ENCODE measurements around the gene ZNF485.
"Not testable (repeated sequence)": the region's sequence is repeated elsewhere in the genome, so short reads cannot be mapped to it uniquely, and the experiment has no call there.

ZNF485 gene

GRCh38 chr10:43606323-43607198 is at the start of gene ZNF485:
Gene ZNF485, plus strand, starts transcription at chr10:43606438. Its CDS starts 613 bp downstream, at chr10:43607051.
- DNase-seq, result peak in 1 of 2 experiments; percentile 28

DNA sequence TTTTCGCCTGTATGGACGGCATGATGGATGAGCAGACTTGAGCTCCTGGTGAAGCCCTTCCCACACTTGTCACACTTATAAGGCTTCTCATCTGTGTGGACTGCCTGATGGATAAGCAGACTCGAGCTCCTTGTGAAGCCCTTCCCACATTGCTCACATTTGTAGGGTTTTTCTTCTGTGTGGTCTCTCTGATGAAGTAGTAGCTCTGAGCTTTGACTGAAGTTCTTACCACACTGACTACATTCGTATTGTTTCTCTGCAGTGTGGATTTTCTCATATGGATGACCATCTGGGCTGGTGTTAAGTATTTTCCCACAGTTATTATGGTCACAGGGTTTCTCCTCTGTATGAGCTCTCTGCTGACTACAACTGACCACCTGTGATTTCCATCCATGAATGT is 49.0 kb upstream of the ZNF485 start:
- no peak for DNase-seq

GRCh38 chr10:43569681-43570080 is 36.6 kb upstream of the ZNF485 start:
- DNase-seq, result no peak

GRCh38 chr10:43570971-43571370 is 35.3 kb upstream of the ZNF485 start:
- no peak for DNase-seq

DNA sequence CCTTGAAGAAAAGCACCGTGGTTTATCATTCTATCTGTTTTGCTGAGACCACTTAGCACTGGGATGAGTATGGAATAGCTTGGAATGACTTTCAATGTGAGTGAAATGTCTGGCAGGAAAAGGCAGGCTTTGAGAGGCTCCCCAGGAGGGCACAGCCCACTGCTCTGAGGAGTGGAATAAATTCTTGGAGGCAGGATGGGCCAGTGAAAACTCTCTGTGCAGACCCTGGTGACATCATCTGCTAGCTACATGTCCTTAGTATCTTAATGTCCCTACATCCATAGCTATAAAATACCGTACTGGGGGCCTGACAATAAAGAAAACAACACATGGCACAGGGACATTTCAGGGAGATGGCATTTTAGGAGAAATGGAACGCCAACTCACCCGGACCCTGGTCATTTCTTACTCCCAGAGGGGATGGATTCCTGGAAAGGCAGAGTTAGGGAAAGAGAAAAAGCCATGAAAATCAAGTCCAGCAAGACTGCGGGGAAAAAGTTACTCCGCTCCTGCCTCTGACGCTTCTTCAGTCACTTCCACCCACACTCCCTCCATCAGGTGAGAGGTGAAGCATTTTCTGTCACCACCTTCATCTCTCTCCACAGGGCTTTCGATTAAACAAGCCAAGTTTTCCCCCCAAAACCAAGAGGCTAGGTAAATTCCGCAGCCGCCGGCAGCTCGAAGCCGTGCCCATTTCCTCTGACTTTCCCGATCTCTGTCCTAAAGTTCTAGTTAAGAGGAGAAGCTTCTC is 32.8 kb upstream of the ZNF485 start:
- no peak for DNase-seq

DNA sequence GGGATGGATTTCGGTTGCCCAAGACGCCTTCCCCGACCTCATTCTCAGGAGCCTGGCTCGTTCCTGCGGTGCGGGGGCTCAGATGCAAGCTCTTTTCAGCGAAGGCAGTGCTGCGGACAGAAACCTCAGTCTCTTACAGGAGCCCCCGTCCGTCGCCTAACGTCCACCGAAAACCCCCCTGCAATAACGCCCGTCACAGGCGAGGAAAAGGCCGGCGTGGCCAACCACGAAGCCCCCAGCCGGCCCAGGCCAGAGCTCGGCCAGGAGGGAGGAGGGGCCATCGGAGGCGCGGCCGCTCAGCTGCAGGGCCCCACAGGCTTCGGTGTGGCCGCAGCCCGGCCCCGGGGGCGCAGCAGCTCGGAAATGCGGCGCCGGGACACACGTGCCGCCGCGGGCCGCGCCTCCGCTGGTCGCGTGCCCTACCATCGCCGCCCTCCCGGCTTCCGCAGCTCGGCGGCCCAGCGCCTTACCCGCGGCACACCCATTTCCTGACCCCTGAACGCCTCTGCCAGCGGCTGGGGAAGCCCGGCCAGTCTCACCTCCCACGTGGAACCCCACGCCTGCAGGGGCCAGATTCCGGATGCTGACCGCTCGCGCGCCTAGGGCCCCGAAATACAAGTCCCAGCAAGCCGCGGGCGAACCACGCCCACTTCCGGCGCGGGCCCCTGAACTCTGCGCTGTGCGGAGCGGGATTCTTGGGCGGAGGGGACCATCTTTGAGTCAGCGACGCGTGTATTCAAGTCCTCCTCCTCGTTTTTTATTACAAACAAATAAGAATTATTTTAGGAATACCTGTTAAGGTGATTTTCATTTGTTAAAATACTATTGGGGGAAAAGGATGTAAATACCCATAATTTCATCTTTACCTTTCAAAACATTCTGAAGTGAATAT is 32.0 kb upstream of the ZNF485 start, which contains the start of gene ZNF239:
ZNF239 (minus strand) TSS at position 616 of the 892 bp plus-strand sequence. CDS start 16,537 bp downstream, outside the sequence.
- DNase-seq, result peak in 1 of 2 experiments; percentile 75

GRCh38 chr10:43574906-43575305 is 31.3 kb upstream of the ZNF485 start:
- no peak for DNase-seq

DNA sequence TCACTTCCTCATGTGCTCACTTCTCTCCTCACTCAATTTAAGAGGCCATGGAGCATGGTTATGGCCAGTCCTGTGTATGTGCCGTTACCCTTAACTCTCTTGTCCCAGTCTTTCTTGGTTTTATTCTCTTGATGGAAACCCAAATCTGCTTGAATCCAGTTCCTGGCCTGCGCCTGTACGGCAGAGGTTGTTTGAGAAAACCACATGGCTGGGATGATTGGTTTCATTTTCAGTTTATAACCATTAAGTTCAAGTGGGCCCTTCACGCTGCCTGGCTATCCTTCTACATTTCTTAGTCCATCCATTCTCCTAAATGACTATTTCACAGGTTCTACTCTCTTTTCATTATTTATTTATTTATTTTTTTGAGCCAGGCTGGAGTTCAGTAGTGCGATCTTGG is 30.2 kb upstream of the ZNF485 start:
- DNase-seq, result no peak

- DNase-seq, result no peak
These were observed 29.7 kb upstream of the ZNF485 start for GRCh38 chr10:43576580-43576979.

GRCh38 chr10:43584051-43584450 is 22.2 kb upstream of the ZNF485 start:
- no peak for DNase-seq

DNA sequence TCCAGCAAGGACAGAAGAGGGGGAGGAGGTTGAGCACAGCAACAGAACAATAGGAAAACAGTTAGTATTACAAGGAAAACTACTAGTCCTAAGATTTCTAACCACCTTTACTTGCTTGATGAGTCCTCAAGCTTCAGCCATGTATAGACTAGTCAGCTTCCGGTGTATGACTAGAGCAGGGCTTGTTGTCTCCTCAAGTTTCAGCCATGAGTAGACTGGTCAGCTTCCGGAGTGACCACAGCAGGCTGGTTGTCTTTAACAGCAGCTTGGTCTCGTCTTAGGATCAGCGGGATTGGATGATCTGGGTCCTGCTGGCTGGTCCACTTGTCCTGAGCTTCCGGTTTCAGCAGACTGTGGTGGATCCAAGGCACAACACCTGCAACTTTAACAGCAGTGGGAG is 21.2 kb upstream of the ZNF485 start:
- no peak for DNase-seq

- no peak for DNase-seq
These were observed 20.1 kb upstream of the ZNF485 start for GRCh38 chr10:43585981-43586729.

DNA sequence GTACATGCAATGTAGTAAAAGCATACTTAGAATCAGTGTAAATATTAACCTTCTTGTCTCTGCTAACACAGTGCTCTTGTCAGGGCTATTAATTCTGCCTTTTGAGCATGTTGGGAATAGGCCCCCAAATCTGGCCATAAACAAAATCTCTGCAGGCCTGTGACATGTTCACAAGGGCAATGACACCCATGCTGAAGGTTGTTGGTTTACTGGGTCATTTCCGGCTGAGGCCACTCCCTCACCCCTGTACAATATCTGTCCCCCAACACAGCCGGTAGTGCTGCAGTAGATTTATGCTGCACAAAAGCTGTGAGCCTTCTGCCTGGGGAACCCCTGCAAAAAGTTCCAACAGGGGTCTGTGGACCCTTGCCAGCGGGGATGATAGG is 19.5 kb upstream of the ZNF485 start:
- DNase-seq, result not testable (repeated sequence)

DNA sequence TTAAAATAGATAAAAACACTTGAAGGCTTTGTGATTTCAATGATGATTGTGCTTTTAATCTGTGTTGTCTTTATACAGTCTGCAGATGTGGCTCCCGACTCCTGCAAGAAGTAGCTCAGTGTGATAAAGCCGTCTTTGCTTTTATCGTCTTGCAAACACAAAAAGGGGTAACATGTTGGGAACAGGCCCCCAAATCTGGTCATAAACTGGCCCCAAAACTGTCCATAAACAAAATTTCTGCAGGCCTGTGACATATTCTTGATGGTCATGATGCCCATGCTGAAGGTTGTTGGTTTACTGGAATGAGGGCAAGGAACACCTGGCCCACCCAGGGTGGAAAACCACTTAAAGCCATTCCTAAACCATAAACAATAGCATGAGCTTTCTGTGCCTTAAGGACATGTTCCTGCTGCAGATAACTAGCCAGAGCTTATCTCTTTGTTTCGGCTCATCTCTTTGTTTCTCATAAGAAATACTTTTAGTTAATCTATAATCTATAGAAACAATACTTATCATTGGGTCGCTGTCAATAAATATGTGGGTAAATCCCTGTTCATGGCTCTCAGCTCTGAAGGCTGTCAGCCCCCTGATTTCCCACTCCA is 14.8 kb upstream of the ZNF485 start:
- no peak for DNase-seq

GRCh38 chr10:43594944-43595589 is 11.2 kb upstream of the ZNF485 start:
- no peak for DNase-seq

- no peak for DNase-seq
These were observed 10.4 kb upstream of the ZNF485 start for GRCh38 chr10:43595739-43596298.

DNA sequence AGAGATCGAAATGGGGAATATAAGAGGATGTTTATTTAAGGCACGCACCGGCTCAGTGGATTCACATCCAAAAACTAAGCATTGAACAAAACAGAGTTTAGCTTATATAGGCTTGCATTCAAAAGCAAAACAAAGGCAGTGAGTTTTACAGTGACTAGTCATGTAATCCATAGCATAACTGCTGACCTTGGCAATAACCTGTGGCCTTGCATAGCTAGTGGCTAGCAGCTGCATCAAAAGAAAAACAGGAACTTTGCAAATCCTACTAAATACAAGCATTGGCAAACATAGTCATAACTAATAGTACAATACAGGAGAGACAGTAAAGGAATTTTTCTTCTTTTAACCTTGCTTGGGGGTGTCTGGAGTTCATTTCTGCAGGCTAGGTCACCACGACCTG is 9.7 kb upstream of the ZNF485 start:
- DNase-seq, result no peak

- peak in 1 of 2 experiments; percentile 32 for DNase-seq
These were observed 7.8 kb upstream of the ZNF485 start for GRCh38 chr10:43598446-43598845.

DNA sequence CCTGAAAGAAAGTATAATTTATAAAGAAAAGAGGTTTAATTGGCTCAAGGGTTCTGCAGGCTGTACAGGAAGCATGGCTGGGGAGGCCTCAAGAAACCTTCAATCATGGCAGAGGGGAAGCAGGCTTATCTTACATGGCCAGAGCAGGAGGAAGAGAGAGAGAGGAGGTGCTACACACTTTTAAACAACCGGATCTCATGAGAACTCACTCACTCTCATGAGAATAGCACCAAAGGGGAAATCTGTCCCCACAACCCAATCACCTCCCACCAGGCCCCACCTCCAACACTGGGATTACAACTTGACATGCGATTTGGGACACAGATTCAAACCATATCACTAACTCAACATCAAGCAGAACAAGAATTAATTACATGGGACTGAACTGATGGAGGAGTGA is 6.9 kb upstream of the ZNF485 start:
- DNase-seq, result no peak

- DNase-seq, result not testable (repeated sequence)
These were observed 4.7 kb upstream of the ZNF485 start for GRCh38 chr10:43601576-43601975.

DNA sequence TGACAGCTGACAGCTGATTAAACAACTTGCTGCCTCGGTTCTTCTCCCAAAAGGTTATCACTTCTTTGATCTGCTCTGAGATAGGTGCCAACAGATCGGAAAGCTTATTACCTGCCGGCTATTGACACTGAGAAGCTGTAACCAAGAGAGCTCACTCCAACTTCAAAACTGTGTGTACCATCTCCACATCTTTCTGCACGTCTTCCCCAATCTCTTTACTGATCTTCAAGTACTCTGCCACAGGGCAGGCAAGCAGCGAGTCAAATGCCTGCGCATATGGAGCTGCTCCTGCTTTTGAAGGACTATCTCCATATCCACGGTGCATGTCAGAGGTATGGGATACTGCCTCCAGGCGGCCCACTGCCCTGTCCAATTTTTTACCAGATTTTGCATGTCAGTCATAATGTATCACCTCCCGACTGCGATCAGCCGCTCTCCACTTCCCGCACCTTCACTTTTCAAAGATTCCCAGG is 352 bp upstream of the ZNF485 start:
- DNase-seq, result no peak
